MCF 10A (cell line): ENCODE measurements around the gene MATR3. TPM values are rescaled to one million over a fixed set of nuclear protein-coding genes. Genes with fewer than 3 reads are reported as not detected.

Experiments used
- BruUV-seq: library from RNA; stranded (reverse); fragments of 400-500 nt; replicated peaks from 2 replicates; lab custom pipeline; 2021; lab: Mats Ljungman, UMichigan
- CTCF ChIA-PET: fragments of 300-600 bp; sonication (Branson Sonifier 250); formaldehyde crosslinking; extraction: SDS; loops from one replicate; lab custom pipeline; 2021; ENCODE audit warnings: antibody characterized with exemption, inconsistent platforms; lab: Yijun Ruan, JAX
- POLR2A ChIA-PET: fragments of 300-600, 350-650 bp; sonication (Branson Sonifier 250); formaldehyde crosslinking; extraction: SDS; loops from one replicate; lab custom pipeline; 2020; ENCODE audit warnings: antibody characterized with exemption, inconsistent platforms; lab: Yijun Ruan, JAX
- DNase-seq: peaks from one replicate; pipeline ENCODE4 v3.0.0-alpha.2; 2018; ENCODE audit not compliant: unreplicated experiment
- H3K27ac Mint-ChIP-seq: one replicate; pipeline ENCODE4 v1.8.0; 2022; ENCODE audit warnings: mild to moderate bottlenecking, low read depth, mixed read lengths; ENCODE audit not compliant: unreplicated experiment
- H3K27me3 Mint-ChIP-seq: one replicate; pipeline ENCODE4 v1.8.0; 2022; ENCODE audit warnings: mixed read lengths; ENCODE audit not compliant: insufficient read depth, unreplicated experiment
- H3K36me3 Mint-ChIP-seq: one replicate; pipeline ENCODE4 v1.8.0; 2022; ENCODE audit warnings: mild to moderate bottlenecking, moderate library complexity, mixed read lengths; ENCODE audit not compliant: insufficient read depth, unreplicated experiment
- H3K4me1 Mint-ChIP-seq: one replicate; pipeline ENCODE4 v1.8.0; 2022; ENCODE audit warnings: mixed read lengths; ENCODE audit not compliant: insufficient read depth, unreplicated experiment
- H3K4me3 Mint-ChIP-seq: one replicate; pipeline ENCODE4 v1.8.0; 2022; ENCODE audit warnings: mild to moderate bottlenecking, moderate library complexity, mixed read lengths; ENCODE audit not compliant: unreplicated experiment
- H3K9me3 Mint-ChIP-seq: one replicate; pipeline ENCODE4 v1.8.0; 2022; ENCODE audit warnings: mixed read lengths; ENCODE audit not compliant: unreplicated experiment
- intact Hi-C: fragments of 100-400 bp; cut with micrococcal nuclease; formaldehyde crosslinking; loops from 2 replicates; pipeline ENCODE4 v1.14.1; 2022
- total RNA-seq: library from RNA; stranded (reverse); gene quantifications from 2 replicates; pipeline ENCODE4 v1.2.3, GENCODE V29; 2022
- TF ChIP-seq, protein P1 (sequence below): fragments of 200-600 bp; IDR thresholded peaks from one replicate; pipeline ENCODE4 v1.8.0; 2022; ENCODE audit warnings: antibody characterized with exemption, mild to moderate bottlenecking; ENCODE audit not compliant: unreplicated experiment

The MATR3 gene
- total RNA-seq, 1 experiment from 2014 or later, result 159 TPM

DNA sequence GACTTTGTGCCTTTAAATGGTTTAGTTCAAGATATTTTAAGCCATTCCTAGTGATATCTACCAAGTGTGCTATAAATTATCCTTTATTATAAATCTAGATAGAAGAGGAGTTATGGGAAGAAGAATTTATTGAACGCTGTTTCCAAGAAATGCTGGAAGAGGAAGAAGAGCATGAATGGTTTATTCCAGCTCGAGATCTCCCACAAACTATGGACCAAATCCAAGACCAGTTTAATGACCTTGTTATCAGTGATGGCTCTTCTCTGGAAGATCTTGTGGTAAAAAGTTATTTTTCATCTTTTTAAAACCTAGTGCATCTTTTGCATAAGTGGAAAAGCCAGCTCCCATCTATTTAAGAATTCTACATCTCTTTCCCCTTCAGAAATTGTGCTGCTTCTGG lies 70.9 kb downstream of the MATR3 start:
- ChIA-PET CTCF (no interaction called here), POLR2A (interaction anchor here (0.7 to 1.3 kb wide), 2 partner anchors 9 to 19 kb away, joined by 3 to 5 read pairs; no protein-coding TSS in a partner anchor)
- H3K27me3 Mint-ChIP-seq, result no peaks in the 10 kb centered on the region
- H3K4me3 Mint-ChIP-seq, result no peak overlapping the region
- no peak overlapping the region for H3K27ac Mint-ChIP-seq
- intact Hi-C loops, result no loop called here
- H3K36me3 Mint-ChIP-seq, result peaks cover 86% of the 10 kb centered on the region
- H3K9me3 Mint-ChIP-seq, result no peaks in the 10 kb centered on the region
- peaks cover 6% of the 10 kb centered on the region for H3K4me1 Mint-ChIP-seq
- TF ChIP-seq, protein P1, sequence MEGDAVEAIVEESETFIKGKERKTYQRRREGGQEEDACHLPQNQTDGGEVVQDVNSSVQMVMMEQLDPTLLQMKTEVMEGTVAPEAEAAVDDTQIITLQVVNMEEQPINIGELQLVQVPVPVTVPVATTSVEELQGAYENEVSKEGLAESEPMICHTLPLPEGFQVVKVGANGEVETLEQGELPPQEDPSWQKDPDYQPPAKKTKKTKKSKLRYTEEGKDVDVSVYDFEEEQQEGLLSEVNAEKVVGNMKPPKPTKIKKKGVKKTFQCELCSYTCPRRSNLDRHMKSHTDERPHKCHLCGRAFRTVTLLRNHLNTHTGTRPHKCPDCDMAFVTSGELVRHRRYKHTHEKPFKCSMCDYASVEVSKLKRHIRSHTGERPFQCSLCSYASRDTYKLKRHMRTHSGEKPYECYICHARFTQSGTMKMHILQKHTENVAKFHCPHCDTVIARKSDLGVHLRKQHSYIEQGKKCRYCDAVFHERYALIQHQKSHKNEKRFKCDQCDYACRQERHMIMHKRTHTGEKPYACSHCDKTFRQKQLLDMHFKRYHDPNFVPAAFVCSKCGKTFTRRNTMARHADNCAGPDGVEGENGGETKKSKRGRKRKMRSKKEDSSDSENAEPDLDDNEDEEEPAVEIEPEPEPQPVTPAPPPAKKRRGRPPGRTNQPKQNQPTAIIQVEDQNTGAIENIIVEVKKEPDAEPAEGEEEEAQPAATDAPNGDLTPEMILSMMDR, result no peak
- BruUV-seq, result no TSS peak
- DNase-seq, result no peak

DNA sequence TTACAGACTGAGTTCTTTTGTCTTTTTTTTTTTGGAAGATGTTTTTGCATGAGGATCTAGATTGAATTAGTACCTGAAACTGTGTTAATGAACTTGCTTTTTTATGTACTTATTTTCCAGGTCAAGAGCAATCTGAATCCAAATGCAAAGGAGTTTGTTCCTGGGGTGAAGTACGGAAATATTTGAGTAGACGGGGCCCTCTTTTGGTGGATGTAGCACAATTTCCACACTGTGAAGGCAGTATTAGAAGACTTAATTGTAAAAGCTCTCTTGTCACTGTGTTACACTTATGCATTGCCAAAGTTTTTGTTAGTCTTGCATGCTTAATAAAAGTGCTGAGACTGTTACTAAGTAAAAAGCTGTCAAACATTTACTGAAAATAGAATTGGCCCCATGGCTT lies 75.1 kb downstream of the MATR3 start:
- Mint-ChIP-seq H3K36me3 (peaks cover 92% of the 10 kb centered on the region), H3K4me3 (no peak overlapping the region), H3K9me3 (no peaks in the 10 kb centered on the region), H3K4me1 (peaks cover 5% of the 10 kb centered on the region), H3K27me3 (no peaks in the 10 kb centered on the region), H3K27ac (no peak overlapping the region)
- intact Hi-C loops, result no loop called here
- CTCF ChIA-PET, result interaction anchor here (0.6 to 1.7 kb wide), 5 partner anchors 12 to 54 kb away, joined by 3 read pairs; no protein-coding TSS in a partner anchor
- no peak for DNase-seq
- no TSS peak for BruUV-seq
- TF ChIP-seq, protein P1, result no peak
- POLR2A ChIA-PET, result interaction anchor here (0.5 to 1.0 kb wide), 5 partner anchors 9 to 79 kb away, joined by 3 to 4 read pairs (median 3); partner anchors contain the start of gene PAIP2

DNA sequence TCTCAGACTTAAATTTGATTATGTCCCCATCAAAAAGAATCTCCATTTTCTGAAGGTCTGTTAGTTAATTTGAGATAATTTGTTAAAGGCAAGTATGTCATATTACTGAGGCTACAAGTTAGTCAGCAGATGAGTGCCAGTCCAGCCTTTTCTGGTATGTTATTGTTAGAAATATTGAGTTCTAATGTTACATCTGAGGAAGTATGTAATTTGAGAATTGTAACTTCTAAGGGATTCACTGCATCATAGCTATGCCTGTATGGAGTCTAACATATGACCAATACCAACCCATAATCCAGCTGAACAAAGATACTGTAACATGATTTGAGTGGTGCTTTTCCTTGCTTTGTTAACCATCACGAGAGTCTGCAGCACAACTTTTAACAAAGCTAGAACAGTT lies 75.6 kb downstream of the MATR3 start:
- Mint-ChIP-seq H3K27ac (no peak overlapping the region), H3K4me3 (no peak overlapping the region), H3K9me3 (no peaks in the 10 kb centered on the region), H3K36me3 (peaks cover 88% of the 10 kb centered on the region), H3K4me1 (peaks cover 10% of the 10 kb centered on the region), H3K27me3 (no peaks in the 10 kb centered on the region)
- BruUV-seq, result TSS peak; percentile 70
- intact Hi-C loops, result no loop called here
- ChIA-PET POLR2A (interaction anchor here (0.7 to 2.0 kb wide), 3 partner anchors 9 to 80 kb away, joined by 3 to 4 read pairs (median 3); no protein-coding TSS in a partner anchor), CTCF (interaction anchor here (0.6 to 0.7 kb wide), 4 partner anchors 18 to 56 kb away, joined by 3 read pairs; no protein-coding TSS in a partner anchor)
- TF ChIP-seq, protein P1, result no peak
- DNase-seq, result no peak

DNA sequence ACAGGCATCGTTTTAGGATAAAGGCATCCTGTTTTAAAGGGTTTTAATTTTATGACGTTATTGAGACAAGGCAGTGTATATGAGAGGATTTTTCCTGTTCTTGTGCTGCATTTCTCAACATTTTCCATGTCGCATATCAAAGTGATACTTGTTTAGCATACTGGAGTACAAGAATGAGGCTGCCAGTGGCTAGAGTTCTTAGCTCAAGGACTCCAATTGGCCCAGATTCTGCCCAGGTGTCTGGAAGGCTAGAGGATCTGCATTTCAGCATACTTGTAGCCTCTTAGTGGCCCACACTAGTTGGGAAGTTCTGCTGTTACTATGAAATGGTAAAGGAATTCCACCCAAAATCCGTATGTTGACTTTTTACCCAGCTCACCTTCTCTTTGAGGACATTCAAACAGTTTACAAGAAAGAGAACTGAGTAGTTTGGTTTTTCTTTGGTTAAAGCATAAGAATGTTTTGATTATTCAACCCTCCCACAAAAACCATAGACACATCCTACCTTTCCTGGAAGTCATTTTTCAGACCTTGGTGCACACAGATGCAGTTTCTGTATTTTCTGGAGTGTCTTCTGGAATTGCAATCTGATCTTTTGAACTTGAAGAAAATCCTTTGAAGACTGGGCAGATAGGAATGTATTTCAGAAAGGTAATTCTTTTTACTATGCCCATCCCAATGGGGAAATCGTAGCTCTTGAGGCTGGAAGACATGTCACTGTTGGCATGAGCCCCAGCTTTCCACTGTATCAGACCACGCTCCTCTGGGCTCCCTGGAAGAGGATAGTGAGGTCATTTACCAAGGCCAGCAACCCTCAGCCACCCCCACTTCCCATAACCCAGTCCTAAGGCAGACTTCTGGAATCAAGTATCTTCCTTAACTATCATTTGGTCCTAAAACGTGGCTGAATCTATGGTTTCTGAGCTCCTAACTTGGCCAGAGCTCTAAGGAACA lies 78.2 kb downstream of the MATR3 start:
- H3K27me3 Mint-ChIP-seq, result no peaks in the 10 kb centered on the region
- CTCF ChIA-PET, result interaction anchor here (0.7 to 1.6 kb wide), 5 partner anchors 10 to 50 kb away, joined by 3 to 5 read pairs (median 3); no protein-coding TSS in a partner anchor
- peak overlapping the region; percentile 82 for H3K27ac Mint-ChIP-seq
- H3K36me3 Mint-ChIP-seq, result peaks cover 68% of the 10 kb centered on the region
- intact Hi-C loops, result no loop called here
- H3K4me3 Mint-ChIP-seq, result no peak overlapping the region
- POLR2A ChIA-PET, result interaction anchor here (1.2 to 4.1 kb wide), 3 partner anchors 14 to 32 kb away, joined by 4 to 44 read pairs (median 6); partner anchors contain the start of genes PAIP2 and SPATA24
- no TSS peak for BruUV-seq
- DNase-seq, result no peak
- peaks cover 11% of the 10 kb centered on the region for H3K4me1 Mint-ChIP-seq
- no peaks in the 10 kb centered on the region for H3K9me3 Mint-ChIP-seq
- TF ChIP-seq, protein P1, result no peak
